HG03108 (cell line): ENCODE data around the gene SPRR5.

Source experiments
- ATAC-seq: cut with Tn5 transposase; IDR thresholded peaks from one replicate; pipeline ENCODE4 v1.9.1; 2021; ENCODE audit warnings: moderate library complexity; ENCODE audit not compliant: unreplicated experiment

SPRR5 gene

DNA sequence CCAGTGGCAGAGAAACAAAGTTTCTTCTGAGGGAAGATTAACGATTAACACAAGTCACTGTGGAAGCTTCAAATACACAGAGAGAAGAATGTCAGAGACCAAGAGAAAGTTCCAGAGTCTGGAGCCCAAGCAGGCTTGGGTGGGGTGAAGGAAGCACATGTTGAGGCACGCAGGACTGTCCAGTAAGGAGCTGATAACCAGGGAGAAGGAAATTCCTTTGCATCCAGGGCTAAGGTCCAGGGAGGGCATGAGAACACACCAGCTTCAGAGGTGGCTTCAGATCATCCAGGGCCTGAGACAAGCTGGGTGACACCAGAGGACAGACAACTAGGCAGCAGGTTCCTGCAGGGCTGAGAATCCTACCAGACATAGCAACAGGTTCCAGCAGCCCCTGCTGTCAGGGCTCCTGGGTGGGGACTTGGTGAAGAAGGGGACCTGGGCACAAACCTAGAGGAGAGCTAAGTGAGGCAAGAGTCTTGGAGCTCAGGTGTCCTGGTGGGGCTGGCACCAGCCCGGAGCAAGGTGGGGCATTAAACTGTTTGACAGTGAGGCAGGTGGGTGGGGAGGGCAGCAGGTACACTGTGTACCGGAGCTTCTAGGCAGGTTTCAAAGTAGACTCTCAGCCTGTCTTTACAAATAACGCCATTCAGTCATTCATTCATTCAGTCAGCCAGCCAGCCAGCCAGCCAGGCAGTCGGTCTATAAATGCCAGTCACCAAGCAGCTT, 34.3 kb downstream of the SPRR5 start:
- ATAC-seq = no peak

DNA sequence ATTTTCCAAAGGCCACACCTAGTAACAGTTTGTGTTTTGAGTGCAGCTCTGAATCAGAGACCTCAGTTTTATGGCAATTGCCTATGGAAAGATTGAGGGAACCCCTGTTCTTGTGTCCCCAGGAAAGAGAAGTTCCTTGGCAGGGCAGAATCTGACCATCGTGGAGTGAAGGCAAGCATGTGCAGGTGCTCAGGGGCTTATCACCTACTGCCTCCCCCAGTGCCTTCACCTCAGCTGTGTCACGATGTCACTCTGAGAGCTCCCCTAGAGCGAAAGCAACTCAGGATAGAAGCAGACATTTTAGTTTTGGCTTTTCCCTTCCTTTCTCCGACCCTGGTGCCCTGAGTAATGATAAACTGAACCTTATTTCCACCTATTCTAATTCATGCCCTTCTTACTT, 35.1 kb downstream of the SPRR5 start:
- no peak for ATAC-seq

DNA sequence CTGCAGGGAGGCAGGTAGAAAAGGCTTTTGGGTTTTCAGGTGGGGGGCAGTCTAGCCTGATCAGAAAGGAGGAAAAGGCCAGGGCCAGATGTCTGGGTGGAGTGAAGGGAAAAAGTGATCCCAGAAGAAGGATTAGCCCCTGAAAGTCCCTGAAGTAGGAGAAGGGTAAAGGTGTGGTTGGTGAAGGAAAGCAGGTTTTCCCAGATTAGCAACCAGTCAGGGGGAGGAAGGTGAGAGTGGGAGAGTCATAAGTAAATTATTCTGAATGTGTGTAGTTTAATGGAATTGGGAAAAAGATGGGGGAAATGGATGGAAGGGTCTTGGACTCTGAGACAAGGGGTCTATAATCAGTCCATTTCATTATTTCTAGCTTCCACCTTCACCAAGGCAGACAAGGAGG, 36.2 kb downstream of the SPRR5 start:
- ATAC-seq = no peak

DNA sequence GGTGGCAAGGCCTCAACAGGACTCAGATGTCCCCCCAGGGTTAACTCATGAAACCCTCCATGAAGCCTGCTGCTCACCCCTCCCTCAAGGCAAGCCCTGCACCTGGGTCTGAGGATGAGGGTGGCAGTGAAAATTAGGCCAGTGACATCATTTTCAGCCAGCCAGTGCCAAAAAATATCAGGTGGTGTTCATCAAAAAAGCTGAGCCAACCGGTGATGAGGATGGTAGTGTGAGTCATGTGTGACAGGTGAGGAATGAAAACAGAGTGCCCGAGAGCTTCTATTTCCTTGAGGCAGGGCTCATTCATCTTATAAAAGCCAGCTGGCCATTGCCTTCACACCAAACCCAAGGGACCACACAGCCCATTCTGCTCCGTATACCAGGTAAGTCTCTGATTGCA, 36.7 kb downstream of the SPRR5 start, which contains the start of gene SPRR1A:
Gene SPRR1A, plus strand, starts transcription at position 339 of the 400 bp plus-strand sequence. CDS start 1,150 bp downstream, outside the sequence.
- no peak for ATAC-seq

DNA sequence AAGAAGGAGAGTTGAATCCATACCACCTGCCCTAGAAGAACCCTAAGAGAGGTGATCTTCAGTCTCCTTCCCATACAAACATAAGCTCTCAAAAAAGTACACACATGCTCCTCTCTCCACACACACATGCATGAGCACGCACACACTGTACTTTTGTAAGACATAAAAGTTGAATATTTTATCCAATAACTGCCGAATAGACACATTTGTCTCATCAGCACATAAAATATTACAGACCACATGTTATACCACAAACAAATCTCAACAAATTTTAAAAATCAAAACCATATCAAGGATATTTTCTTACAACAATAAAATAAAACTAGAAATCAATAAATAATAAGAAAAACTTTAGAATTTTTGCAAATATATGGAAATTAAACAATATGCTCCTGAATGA, 39.6 kb downstream of the SPRR5 start:
- ATAC-seq = no peak

DNA sequence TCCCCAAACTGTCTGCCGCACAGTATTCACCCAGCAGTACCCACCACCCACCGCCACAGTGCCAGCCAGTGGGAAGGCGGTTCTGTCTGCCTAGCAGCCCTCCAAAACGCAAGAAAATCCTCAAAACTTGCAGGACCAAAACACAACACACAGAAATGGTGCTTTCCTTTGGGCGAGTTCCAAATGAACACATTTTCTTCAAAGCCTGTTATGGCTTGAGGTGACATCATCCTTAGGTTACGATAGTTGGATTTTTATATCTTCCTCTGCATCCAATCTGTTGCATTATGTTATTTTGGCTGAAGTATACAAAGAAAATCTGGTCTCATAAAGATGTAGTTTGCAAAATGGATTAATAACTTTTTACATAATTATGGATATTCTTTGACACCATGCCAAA, 46.2 kb downstream of the SPRR5 start:
- no peak for ATAC-seq

DNA sequence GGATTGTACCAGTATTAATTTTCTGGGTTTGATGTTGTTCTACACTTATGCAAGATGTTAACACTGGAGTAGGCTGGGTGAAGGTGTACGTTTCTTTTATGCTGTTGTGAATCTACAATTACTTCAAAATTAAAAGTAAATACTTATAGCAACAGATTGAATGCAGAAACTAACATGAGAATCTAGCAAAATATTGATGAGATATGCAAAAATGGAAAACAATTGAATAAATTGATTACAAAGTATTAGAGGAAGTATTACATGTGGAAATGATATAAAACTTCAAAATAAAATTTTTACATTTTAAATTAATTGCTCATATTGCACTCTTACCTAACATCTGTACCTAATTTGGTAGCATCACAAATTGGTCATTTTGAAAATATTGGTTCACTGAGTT, 48.8 kb downstream of the SPRR5 start:
- no peak for ATAC-seq

DNA sequence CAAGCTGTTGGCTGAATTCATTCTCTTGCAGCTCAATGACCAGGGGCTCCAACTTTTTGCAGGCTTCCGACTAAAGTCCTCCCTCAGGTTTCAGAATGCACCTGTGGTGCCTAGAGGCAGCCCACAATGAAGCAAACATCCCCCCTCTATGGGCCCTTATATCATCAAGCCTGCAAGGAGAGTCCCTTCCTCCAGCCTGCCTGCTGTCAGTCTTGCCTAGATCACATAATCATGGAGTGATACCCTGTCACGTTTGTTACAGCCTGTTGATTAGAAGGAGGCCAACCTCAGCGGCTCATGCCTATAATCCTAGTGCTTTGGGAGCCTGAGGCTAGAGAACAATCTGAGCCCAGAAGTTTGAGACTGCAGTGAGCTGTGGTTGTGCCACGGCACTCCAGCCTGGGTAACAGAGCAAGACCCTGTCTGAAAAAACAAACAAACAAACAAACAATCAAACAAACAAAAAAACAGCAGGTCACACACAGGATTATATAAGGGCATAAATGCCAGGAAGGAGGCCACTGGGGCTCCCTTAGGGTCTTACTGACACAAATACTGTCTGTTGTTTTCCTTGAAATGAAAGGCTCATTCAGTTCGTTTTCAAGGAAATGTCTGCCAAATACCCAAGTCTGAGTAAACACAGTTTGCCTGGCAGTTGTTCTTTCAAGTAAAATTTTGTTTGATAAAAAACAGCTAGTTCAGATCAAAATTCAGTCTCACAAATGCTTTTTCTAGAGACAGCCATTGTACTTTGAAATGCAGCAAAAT, 49.8 kb downstream of the SPRR5 start:
- no peak for ATAC-seq

DNA sequence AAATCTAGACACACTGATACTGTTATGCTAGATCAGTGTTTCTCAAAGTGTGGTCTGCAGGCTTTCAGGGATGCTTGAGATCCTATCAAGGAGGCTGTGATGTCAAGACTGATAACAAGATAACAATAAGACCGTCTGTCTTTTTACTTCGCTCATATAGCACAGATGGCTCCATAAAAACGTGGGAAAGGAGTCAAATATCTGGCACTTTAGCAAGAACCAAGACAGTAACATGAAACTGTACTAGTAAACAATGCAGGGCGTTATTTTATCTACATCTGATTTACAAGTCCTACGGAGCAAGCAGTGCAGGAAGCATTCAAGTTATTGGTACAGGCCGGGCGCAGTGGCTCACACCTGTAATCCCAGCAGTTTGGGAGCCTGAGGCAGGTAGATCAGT, 50.9 kb downstream of the SPRR5 start:
- ATAC-seq = no peak

DNA sequence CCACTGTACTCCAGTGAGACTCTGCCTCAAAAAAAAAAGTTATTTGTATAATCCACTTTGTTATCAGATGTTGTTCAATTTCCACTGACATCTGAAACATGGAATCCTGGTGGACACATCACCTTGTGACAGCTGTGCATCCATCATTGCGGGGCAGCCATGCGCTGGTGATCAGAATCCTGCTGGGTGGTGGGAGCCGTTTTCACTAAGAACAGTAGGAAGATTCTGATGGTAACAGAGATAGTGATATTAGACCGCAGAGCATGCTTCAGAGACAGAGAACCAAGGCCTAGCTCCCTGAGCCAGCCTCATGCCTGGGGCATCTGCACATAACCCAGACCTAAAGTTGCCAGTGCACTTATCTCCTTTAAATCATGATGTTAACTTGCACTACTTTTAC, 51.5 kb downstream of the SPRR5 start:
- ATAC-seq = no peak
